GM18502 (cell line): Measurements from ENCODE around the gene OOSP3.
"Not testable (repeated sequence)": the region's sequence is repeated elsewhere in the genome, so short reads cannot be mapped to it uniquely, and the experiment has no call there.

ENCODE experiments used
- ATAC-seq: cut with Tn5 transposase; IDR thresholded peaks from one replicate; pipeline ENCODE4 v1.9.1; 2021; ENCODE audit warnings: mild to moderate bottlenecking; ENCODE audit not compliant: unreplicated experiment, poor library complexity

OOSP3 gene

GRCh38 chr11:59878575-59878974 is at the start of gene OOSP3:
TSS of gene OOSP3 (plus strand) at chr11:59878782. CDS start at chr11:59878809, 27 bp downstream.
- no peak for ATAC-seq

- no peak for ATAC-seq
Measured at GRCh38 chr11:59829358-59829757, 49.2 kb upstream of the OOSP3 start.

GRCh38 chr11:59833602-59834001 is 45.0 kb upstream of the OOSP3 start:
- no peak for ATAC-seq

- ATAC-seq: no peak
Measured at GRCh38 chr11:59839615-59840014, 39.0 kb upstream of the OOSP3 start.

GRCh38 chr11:59841514-59841913 is 37.1 kb upstream of the OOSP3 start:
- no peak for ATAC-seq

GRCh38 chr11:59842316-59842715 is 36.3 kb upstream of the OOSP3 start:
- no peak for ATAC-seq

- ATAC-seq: no peak
Measured at GRCh38 chr11:59845399-59845798, 33.2 kb upstream of the OOSP3 start, which contains the start of gene CBLIF. TSS of gene CBLIF (minus strand) at chr11:59845499. CDS start at chr11:59845453, 46 bp downstream.

GRCh38 chr11:59846556-59846955 is 32.0 kb upstream of the OOSP3 start:
- no peak for ATAC-seq

GRCh38 chr11:59847626-59848025 is 31.0 kb upstream of the OOSP3 start:
- ATAC-seq: no peak

- not testable (repeated sequence) for ATAC-seq
Measured at GRCh38 chr11:59848439-59848838, 30.1 kb upstream of the OOSP3 start.

GRCh38 chr11:59849129-59849528 is 29.5 kb upstream of the OOSP3 start:
- no peak for ATAC-seq

GRCh38 chr11:59849551-59849950 is 29.0 kb upstream of the OOSP3 start:
- not testable (repeated sequence) for ATAC-seq

- ATAC-seq: not testable (repeated sequence)
Measured at GRCh38 chr11:59851416-59851815, 27.2 kb upstream of the OOSP3 start.

- no peak for ATAC-seq
Measured at GRCh38 chr11:59854871-59855270, 23.7 kb upstream of the OOSP3 start.

- ATAC-seq: no peak
Measured at GRCh38 chr11:59857439-59858434, 20.8 kb upstream of the OOSP3 start.

- no peak for ATAC-seq
Measured at GRCh38 chr11:59859673-59860072, 18.9 kb upstream of the OOSP3 start.

- no peak for ATAC-seq
Measured at GRCh38 chr11:59862252-59862651, 16.3 kb upstream of the OOSP3 start.

GRCh38 chr11:59865031-59865430 is 13.6 kb upstream of the OOSP3 start:
- ATAC-seq: no peak

GRCh38 chr11:59866397-59866796 is 12.2 kb upstream of the OOSP3 start, which contains the start of gene TCN1:
TSS of gene TCN1 (minus strand) at chr11:59866487. CDS start at chr11:59866470, 17 bp downstream.
- no peak for ATAC-seq

GRCh38 chr11:59866836-59867235 is 11.7 kb upstream of the OOSP3 start:
- ATAC-seq: no peak

GRCh38 chr11:59867946-59868345 is 10.6 kb upstream of the OOSP3 start:
- no peak for ATAC-seq

- no peak for ATAC-seq
Measured at GRCh38 chr11:59872076-59872475, 6.5 kb upstream of the OOSP3 start.
